Pulmonary artery endothelial cell (primary cell): ENCODE results near the gene C1orf50. TPM values are rescaled to one million over a fixed set of nuclear protein-coding genes. Genes with fewer than 3 reads are reported as not detected.
"Not testable (repeated sequence)": the region's sequence is repeated elsewhere in the genome, so short reads cannot be mapped to it uniquely, and the experiment has no call there.

Experiments
- DNase-seq: peaks from one replicate; pipeline ENCODE4 v3.0.0-alpha.2; 2011; ENCODE audit warnings: low read depth, low spot score
- total RNA-seq: library from RNA; depleted of rRNA; stranded (reverse); fragments of >200 nt; gene quantifications from 2 replicates; pipeline ENCODE4 v1.2.3, GENCODE V29; 2014

C1orf50 gene
- total RNA-seq, 1 donor from 2014 or later, result 2.6 TPM

GRCh38 chr1:42739753-42740700 is 27.0 kb upstream of the C1orf50 start, which contains the start of gene CLDN19:
CLDN19 (minus strand) TSS chr1:42740236; CDS start chr1:42740063, 173 bp downstream.
- no peak for DNase-seq

- DNase-seq, result no peak
These were observed 26.0 kb upstream of the C1orf50 start for GRCh38 chr1:42740851-42741580.

DNA sequence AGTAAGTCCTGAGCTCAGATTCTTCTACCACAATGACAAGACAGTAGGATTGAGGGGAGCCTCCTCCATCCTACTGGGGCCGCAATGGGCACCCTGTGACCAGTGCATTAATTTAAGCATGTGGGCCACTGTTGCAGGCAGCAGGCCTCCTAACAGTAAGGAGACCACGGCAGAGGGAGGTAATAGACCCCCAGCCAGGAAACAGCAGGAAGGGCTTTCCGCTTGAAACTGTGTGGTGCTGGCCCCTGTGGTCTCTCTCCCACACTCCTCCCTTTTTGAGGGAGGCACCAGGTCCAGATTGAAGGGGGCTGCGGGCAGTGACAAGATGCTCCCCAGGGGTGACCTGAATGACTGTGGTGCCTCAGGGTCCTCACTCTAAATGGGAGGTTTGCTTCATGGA is 25.3 kb upstream of the C1orf50 start:
- no peak for DNase-seq

- DNase-seq, result no peak
These were observed 24.9 kb upstream of the C1orf50 start for GRCh38 chr1:42742141-42742540.

DNA sequence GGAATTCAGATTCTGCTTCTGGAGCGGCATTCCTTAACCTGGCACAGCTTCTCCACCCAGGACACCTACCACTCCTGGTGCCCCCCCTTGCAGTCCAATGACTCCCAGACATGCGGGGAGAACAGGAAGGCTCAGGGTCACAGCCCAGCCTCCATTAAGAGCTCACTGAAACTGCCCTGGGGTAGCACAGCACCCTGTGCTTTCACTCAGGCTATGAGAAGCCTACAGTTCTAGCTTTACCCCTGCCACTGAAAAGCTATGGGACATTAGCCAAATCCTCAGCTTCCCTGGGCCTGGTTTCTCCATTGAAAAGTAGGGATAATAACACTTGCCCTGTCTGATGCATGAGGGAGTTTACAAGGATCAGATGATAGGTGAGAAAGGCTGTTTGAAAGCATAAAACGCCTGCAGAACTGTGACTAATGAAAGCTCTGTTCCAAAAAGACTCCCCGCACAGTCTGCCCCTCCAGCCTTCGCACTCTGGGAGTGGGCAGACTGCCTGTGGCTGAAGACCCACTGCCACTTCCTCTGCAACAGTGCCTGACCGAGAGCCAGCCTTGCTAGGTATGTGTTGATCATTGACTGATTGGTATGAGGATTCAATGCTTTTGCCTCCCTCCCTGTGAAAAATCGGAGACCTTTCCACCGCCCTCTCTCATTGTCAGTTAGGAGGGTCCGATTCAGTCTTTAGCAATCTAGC is 24.3 kb upstream of the C1orf50 start:
- no peak for DNase-seq

DNA sequence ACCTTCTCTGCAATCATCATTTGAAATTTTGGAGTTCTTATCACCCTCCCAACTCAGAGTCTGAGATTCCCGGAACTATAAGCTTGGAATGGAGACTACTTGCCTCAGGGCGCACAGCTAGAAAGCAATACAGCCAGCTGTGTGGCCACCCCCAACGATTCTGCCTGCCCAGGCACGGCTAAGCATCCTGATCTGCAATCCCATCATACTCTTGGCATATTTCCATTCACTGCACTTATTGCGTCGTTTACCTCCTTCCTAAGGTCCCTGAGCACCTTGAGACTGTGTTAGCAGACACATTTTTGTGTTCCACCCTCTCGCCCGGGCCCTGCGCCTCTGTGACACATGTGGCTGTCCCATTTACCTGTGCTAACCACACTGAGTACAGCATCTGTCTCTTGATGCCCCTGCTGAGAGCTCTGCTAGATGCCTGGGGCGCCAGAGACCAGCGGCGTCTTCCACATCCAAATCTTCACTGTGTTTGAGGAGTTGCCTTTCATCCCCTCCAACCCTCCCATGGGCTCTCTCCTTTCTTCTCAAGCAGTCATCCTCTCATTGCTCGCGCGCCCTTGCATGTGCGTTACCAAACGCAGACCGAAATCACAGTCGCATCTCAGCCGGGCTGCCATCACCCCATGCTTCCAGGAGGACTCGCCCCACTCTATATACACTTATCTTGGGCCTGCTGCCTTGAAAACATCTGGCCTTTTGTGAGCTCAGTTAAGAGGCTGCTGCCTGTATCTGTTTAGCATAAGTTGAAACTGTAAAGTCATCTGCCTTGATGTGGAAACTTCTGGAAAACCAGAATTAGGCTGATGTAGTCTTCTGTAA is 23.5 kb upstream of the C1orf50 start:
- no peak for DNase-seq

- no peak for DNase-seq
These were observed 23.0 kb upstream of the C1orf50 start for GRCh38 chr1:42744148-42744413.

DNA sequence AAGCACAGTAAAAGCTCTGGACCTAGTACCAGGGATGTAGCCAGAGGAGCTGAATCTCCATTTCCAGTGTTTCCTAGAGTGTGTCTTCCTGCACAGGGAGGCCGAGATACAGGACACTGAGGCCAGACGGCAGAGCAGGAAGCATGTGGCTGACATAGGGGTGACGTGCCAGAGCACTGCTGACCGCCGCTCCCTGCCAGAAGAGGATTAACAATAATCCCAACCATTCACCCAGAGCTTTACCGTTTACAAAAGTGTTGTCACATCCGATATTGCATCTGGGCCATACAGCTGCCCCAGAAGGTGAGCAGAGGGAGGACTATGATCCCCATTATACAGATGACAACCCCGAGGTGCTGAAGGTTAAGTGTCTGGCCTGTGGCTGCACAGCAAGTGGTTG is 21.2 kb upstream of the C1orf50 start:
- no peak for DNase-seq

DNA sequence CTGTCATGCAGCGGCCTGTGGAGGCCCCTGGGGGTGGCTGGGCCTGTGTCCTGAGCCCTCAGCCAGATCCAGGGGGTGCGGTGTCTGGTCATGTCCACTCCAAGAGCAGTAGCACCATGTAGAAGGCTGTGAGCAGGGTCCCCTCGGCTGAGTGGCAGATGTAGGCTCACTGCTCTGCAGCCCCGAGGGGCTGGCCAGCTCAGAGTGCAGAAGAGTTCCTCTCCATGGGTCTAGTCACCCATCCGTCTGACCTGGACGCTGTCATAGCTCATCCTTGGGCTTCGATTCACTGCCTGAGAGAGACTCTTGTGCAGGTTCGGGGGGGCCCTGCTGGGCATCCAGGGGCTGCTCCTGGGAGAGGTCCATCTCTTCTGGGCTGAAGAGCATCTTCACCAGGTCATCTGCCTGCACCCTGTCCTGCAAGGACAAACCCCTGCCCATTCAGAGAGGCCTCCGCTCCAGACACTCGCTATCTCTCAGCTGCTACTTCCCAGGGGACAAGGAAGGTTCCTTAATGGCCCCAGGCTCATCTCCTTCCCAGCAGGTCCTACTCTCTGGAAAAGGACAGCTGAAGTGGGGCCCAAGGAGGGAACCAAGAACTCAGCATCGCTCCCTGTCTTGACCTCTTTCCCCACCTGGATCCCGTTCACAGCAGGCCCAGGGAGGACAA is 20.5 kb upstream of the C1orf50 start:
- DNase-seq, result no peak

DNA sequence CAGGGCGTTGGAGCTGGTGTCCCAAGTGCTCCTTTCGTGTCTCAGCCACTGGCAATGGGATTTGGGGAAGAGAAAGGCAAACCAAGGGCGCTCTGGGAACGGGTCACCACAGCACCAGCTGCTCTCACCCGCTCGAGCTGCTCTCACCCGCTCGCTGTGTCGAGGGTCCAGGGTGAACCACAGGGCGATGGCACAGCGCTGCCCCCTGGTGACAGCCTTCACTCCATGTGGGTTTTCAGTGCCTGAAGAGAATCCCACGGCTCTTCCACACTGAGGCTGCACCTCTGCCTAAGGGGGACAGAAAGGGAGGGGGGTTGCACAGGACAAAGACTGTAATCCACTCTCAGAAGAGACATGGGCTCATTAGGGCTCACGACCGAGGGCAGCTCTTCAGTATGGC is 19.9 kb upstream of the C1orf50 start:
- DNase-seq, result no peak

GRCh38 chr1:42748021-42748420 is 19.0 kb upstream of the C1orf50 start:
- no peak for DNase-seq

DNA sequence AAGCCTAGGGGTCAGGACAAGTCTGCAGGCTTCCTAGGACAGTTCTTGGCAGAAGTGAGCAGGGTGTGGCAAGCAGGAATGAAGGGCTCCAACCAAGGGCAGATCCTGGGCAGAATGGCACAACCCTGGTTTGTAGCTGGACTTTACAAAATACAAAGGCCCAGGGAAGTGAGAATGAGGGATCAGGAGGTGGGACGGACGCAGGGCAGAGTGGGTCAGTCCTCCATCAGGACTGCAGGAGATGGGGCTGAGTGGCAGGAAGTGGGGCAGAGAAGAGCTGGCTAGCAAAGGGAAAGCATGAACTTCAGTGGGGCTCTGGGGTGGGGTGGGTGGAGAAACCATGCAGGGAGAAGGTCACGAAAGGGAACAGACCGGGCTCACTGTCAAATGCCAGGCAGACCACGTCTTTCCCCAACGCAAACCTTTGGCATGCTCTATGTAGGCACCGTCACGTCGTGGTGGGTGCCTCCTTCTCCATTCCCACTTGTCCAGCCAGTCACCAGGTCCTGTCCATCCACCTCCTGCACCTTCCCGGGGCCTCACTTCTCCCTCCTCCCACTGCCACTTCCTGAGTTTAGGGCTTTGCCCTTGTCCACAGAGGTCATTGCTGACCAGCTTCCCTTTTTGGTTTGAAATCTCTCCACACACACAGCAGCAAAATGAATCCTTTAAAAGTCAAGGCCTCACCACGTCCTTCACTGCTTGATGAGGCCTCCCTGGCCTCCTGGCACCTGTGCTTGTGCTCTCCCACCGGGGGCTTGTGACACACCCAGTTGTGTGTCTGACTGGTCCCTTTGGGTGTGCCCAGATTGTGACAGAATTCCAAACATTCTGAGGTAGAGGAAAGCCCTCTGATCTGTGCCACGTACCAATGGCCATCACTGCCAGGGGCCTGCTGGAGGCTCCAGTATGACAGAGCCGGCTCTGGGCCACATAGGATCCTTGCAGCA is 18.3 kb upstream of the C1orf50 start:
- no peak for DNase-seq

DNA sequence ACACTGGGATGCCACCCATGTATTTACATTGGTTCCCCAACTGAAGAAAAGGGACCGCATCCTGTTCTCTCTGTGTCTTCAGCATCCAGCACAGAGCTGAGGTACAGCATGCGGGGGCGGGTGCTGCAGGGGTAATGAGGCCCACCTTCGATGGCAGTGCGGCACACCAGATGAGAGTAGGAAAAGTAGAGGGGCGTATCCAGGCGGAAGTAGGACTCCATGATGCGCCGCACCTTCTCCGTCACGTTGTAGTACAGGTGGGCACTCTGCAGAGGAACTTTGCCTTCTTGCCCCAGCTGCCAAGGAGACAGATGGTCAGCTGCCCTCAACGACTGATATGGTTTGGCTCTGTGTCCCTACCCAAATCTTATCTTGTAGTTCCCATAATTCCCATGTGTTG is 17.0 kb upstream of the C1orf50 start:
- DNase-seq, result no peak

DNA sequence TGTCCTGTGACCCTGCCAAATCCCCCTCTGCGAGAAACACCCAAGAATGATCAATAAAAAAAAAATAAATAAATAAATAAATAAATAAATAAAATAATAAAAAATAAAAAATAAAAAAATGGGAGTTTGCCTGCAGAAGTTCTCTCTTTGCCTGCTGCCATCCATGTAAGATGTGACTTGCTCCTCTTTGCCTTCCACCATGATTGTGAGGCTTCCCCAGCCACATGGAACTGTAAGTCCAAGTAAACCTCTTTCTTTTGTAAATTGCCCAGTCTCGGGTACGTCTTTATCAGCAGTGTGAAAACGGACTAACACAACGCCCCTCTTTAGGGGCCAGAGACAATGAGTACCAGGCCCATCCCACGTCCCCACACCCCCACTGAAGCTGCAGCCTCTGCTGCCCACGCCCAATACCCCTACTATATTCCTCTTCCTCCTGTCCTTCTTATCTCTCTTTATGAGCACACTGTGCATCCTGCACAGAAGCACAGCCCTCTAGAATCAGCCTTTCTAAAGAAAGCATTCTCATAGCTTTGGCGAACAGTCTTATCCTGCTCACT is 15.5 kb upstream of the C1orf50 start:
- DNase-seq, result not testable (repeated sequence)

DNA sequence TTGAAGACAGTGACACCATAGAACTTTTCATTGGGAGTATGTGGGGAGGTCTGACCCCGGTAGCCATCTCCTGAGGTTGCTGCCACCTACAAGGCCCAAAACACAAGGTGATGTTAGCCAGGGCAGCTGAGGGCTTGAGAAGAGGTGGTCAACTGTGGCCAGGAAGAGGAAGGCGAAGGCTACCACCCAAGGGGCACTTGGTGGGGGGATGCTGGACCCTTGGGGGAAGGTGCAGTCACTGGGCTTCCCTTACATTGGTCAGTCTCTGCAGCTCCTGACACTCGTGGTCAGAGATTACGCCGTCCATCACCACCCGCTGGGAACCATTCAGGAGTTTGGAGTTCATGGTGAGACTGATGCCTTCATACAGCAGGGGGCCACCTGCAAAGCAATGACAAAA is 14.8 kb upstream of the C1orf50 start:
- no peak for DNase-seq

- DNase-seq, result no peak
These were observed 14.0 kb upstream of the C1orf50 start for GRCh38 chr1:42753070-42753469.

DNA sequence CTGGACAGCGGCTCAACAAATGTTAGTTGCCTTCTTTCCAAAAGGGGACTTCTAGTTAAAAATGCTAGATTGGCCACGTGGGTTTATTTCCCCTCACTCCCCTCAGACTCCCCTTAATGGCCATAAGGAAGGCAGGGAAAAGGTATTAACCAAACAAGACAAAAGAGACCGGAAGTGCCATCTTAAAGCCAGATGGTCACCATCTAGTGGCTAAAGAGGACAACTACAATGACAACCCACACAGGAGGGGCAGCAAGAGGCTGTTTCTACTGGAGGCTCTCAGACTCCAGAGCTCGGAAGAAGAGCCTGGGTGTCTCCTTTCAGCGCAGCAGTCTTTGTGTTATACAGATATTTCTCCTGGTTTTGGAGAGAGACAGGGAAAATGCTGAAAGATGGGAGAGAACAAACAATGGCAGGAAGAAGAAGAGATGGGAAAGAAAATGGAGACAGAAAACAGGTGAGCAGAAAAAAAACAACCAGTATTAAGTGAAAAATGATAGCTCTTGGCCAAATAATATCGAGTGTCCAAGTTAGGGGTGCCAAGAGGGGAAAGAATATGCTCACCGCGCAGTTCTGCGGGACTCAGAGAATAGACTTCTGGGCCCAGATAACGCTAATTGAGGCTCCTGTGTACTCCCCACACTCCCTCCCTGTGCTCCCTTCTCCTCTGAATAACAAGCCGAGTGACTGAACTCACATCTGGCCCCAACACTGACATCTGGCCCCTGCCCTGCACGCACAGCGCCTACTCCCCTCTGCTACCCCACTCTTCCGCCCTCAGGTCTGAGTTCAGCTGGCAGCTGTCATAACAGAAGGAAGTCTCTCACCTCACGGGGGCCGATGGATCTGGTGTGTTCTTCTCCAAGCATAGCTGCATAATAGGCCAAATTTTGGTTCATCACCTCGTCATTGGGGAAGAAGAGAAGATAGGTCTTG is 9.8 kb upstream of the C1orf50 start:
- no peak for DNase-seq

DNA sequence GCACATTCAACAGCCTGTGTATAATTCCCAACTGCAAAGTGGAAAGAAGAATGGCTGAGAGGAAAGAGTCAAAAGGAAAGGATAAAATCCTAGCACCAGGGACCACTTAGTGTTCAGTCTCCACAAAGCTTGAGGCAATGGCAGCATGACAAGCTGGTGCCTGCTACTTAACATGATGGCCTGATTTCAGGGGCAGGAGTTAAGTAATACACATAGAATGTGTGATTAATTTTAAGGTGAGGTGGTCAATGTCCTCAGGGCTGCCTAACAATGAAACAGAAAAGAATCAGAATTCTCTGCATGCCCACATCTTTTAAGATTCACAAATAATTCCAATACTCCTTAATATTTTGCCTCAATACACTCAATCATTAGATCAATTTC is 9.2 kb upstream of the C1orf50 start:
- DNase-seq, result no peak
